ENCODE results near the gene ASRGL1.

ASRGL1 gene

GRCh38 chr11:62420882-62421281 lies 83.6 kb downstream of the ASRGL1 start:
- no CpG with 5 or more reads among the region's 3 CpGs for WGBS (ENCODE audit: extremely low coverage, insufficient coverage, insufficient read length)
- no peaks in the 10 kb centered on the region for H3K36me3 ChIP-seq (ENCODE audit: control insufficient read depth in 1 of 2, insufficient read depth in 2 of 2, low read length in 2 of 2)

DNA sequence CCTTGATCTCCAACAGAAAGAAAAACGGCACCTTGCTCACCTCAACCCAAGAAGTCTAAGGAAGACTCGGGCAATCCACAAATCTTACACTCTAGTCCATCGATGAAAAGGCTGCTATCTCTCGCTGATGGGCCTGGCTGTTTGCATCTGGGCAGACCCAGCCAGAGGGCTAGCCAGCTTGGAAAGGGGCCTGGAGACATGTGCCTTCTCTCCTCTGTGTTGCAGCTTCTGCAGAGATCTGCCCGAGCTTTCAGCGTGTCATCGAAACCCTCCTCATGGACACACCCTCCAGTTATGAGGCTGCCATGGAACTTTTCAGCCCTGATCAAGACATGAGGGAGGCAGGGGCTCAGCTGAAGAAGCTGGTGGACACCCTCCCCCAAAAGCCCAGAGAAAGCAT lies 84.7 kb downstream of the ASRGL1 start:
- H3K18ac ChIP-seq (ENCODE audit: low read length): peak overlapping the region; percentile 41
- DNase-seq: no peak
- H3K27ac ChIP-seq (ENCODE audit: low read depth, low read length): no peak overlapping the region
- peak overlapping the region; percentile 57 for H4K91ac ChIP-seq (ENCODE audit: low read depth, low read length)
- no peak overlapping the region for H4K12ac ChIP-seq (ENCODE audit: low read depth, low read length)
- peak overlapping the region; percentile 13 for H2BK12ac ChIP-seq (ENCODE audit: low read length)
- H2BK120ac ChIP-seq (ENCODE audit: insufficient read depth, low read length, poor library complexity): no peak overlapping the region
- peaks cover 12 to 13% of the 10 kb centered on the region in 2 experiments for H3K4me1 ChIP-seq (ENCODE audit: control insufficient read depth in 1 of 2, insufficient read depth in 2 of 2, low read length in 2 of 2)
- H3K9ac ChIP-seq (ENCODE audit: low read length): no peak overlapping the region
- peaks cover 22% of the 10 kb centered on the region for H3K79me1 ChIP-seq (ENCODE audit: low read length)
- H3K4me2 ChIP-seq (ENCODE audit: low read length): no peak overlapping the region
- H3K36me3 ChIP-seq (ENCODE audit: control insufficient read depth in 1 of 2, insufficient read depth in 2 of 2, low read length in 2 of 2): no peaks in the 10 kb centered on the region
- no peaks in the 10 kb centered on the region for H3K79me2 ChIP-seq (ENCODE audit: control insufficient read depth, insufficient read depth, low read length, poor library complexity)
- no peak overlapping the region for H3K4me3 ChIP-seq (ENCODE audit: low read depth, low read length)
- H3K9me3 ChIP-seq (ENCODE audit: insufficient read depth, low read depth, low read length): no peaks in the 10 kb centered on the region
- H3K27me3 ChIP-seq (ENCODE audit: insufficient read depth, low read length): no peaks in the 10 kb centered on the region
- H3K14ac ChIP-seq (ENCODE audit: low read length): peak overlapping the region; percentile 28
- H2AFZ ChIP-seq (ENCODE audit: insufficient read depth, low read length, poor library complexity): no peak overlapping the region
- no peak overlapping the region for H4K8ac ChIP-seq (ENCODE audit: low read depth, low read length)
- no peak overlapping the region for H2BK5ac ChIP-seq (ENCODE audit: low read depth, low read length, poor library complexity)
- peak overlapping the region; percentile 81 for H2AK5ac ChIP-seq (ENCODE audit: low read length)
- H3K4ac ChIP-seq (ENCODE audit: low read depth, low read length): no peak overlapping the region
- no peak overlapping the region for H3K23ac ChIP-seq (ENCODE audit: low read length)
- WGBS (ENCODE audit: extremely low coverage, insufficient coverage, insufficient read length): no CpG with 5 or more reads among the region's 7 CpGs

More at GRCh38 chr11:62420882-62421281, 83.6 kb downstream of the ASRGL1 start:
- Histone ChIP-seq H2AFZ (ENCODE audit: insufficient read depth, low read length, poor library complexity) (no peak overlapping the region), H3K79me2 (ENCODE audit: control insufficient read depth, insufficient read depth, low read length, poor library complexity) (no peaks in the 10 kb centered on the region), H3K18ac (ENCODE audit: low read length) (no peak overlapping the region), H3K4me2 (ENCODE audit: low read length) (no peak overlapping the region), H4K91ac (ENCODE audit: low read depth, low read length) (no peak overlapping the region), H3K4me1 (ENCODE audit: control insufficient read depth in 1 of 2, insufficient read depth in 2 of 2, low read length in 2 of 2) (peaks cover 11 to 13% of the 10 kb centered on the region in 2 experiments), H3K27me3 (ENCODE audit: insufficient read depth, low read length) (no peaks in the 10 kb centered on the region), H2BK12ac (ENCODE audit: low read length) (peak overlapping the region; percentile 1), H3K27ac (ENCODE audit: low read depth, low read length) (no peak overlapping the region), H4K8ac (ENCODE audit: low read depth, low read length) (no peak overlapping the region), H4K12ac (ENCODE audit: low read depth, low read length) (no peak overlapping the region), H2AK5ac (ENCODE audit: low read length) (no peak overlapping the region), H3K4me3 (ENCODE audit: low read depth, low read length) (no peak overlapping the region), H3K14ac (ENCODE audit: low read length) (no peak overlapping the region), H3K9ac (ENCODE audit: low read length) (no peak overlapping the region), H3K79me1 (ENCODE audit: low read length) (peaks cover 14% of the 10 kb centered on the region), H3K4ac (ENCODE audit: low read depth, low read length) (no peak overlapping the region), H3K23ac (ENCODE audit: low read length) (no peak overlapping the region), H2BK120ac (ENCODE audit: insufficient read depth, low read length, poor library complexity) (no peak overlapping the region), H3K9me3 (ENCODE audit: insufficient read depth, low read depth, low read length) (no peaks in the 10 kb centered on the region), H2BK5ac (ENCODE audit: low read depth, low read length, poor library complexity) (no peak overlapping the region)
- no peak for DNase-seq

DNA sequence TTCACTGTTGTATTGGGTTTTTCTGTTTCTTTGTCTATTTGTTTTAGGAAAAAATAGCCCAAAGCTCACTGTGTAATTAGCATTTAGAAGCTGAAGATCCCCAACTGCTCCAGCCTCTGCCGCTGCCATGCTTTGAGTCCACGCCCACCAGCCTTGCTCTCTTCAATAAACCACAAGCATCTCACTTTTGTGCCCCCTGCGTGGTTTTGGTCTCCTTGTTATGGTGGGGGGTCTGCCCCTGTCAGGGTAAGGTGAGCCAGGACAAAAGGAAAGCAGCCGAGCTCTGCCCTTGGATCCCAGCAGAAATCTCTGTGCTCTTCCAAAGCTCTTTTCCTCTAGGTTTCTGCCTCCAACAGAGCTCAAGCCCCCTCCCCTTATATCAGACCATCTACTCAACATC lies 85.8 kb downstream of the ASRGL1 start:
- DNase-seq: no peak
- no CpG with 5 or more reads among the region's 4 CpGs for WGBS (ENCODE audit: extremely low coverage, insufficient coverage, insufficient read length)
- H4K8ac ChIP-seq (ENCODE audit: low read depth, low read length): no peak overlapping the region

DNA sequence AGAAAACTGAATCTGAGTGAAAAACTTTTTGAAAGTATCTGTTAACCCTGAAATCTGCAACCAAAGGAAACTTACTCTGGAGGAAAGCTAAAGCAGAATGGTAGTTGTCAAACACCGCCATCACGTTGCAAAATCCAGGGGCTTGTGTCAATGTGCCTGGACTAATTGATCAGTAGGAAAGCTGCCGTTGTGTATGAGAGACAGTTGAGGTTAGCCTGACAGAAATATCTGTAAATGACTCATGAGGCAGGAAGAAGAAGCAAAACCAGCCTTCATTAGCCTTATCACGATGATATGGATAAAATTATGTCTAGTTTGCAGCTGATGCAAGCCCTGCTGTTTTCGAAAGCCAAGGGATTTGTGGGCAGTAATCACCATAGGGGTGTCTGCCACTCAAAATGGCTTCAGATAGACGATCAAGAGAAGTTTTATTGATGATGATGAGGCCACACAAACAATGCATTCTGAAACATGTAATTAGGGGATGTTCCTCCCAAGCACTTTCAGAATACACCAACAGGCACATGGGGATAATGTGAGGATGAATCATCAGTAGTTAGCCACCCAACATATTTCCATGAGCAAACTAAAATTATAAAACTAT lies 90.5 kb downstream of the ASRGL1 start:
- no CpG with 5 or more reads among the region's 6 CpGs for WGBS (ENCODE audit: extremely low coverage, insufficient coverage, insufficient read length)
- peak overlapping the region; percentile 79 for H2BK120ac ChIP-seq (ENCODE audit: insufficient read depth, low read length, poor library complexity)

More for the DNA sequence above, 85.8 kb downstream of the ASRGL1 start:
- H3K79me2 ChIP-seq (ENCODE audit: control insufficient read depth, insufficient read depth, low read length, poor library complexity): no peaks in the 10 kb centered on the region
- no peak overlapping the region for H4K12ac ChIP-seq (ENCODE audit: low read depth, low read length)
- no peak overlapping the region for H3K4ac ChIP-seq (ENCODE audit: low read depth, low read length)
- no peaks in the 10 kb centered on the region for H3K27me3 ChIP-seq (ENCODE audit: insufficient read depth, low read length)
- peak overlapping the region; percentile 70 for H4K91ac ChIP-seq (ENCODE audit: low read depth, low read length)
- peak overlapping the region; percentile 45 for H2BK5ac ChIP-seq (ENCODE audit: low read depth, low read length, poor library complexity)
- peak overlapping the region; percentile 73 for H2AK5ac ChIP-seq (ENCODE audit: low read length)
- H3K36me3 ChIP-seq (ENCODE audit: control insufficient read depth in 1 of 2, insufficient read depth in 2 of 2, low read length in 2 of 2): no peaks in the 10 kb centered on the region
- peak overlapping the region; percentile 6 for H2BK120ac ChIP-seq (ENCODE audit: insufficient read depth, low read length, poor library complexity)
- H2AFZ ChIP-seq (ENCODE audit: insufficient read depth, low read length, poor library complexity): no peak overlapping the region
- H2BK12ac ChIP-seq (ENCODE audit: low read length): peak overlapping the region; percentile 75
- H3K79me1 ChIP-seq (ENCODE audit: low read length): peaks cover 29% of the 10 kb centered on the region
- peaks cover 21% of the 10 kb centered on the region in 2 experiments for H3K4me1 ChIP-seq (ENCODE audit: control insufficient read depth in 1 of 2, insufficient read depth in 2 of 2, low read length in 2 of 2)
- H3K9me3 ChIP-seq (ENCODE audit: insufficient read depth, low read depth, low read length): no peaks in the 10 kb centered on the region
- H3K4me2 ChIP-seq (ENCODE audit: low read length): no peak overlapping the region
- H3K27ac ChIP-seq (ENCODE audit: low read depth, low read length): peak overlapping the region; percentile 3
- no peak overlapping the region for H3K9ac ChIP-seq (ENCODE audit: low read length)
- H3K14ac ChIP-seq (ENCODE audit: low read length): peak overlapping the region; percentile 49
- no peak overlapping the region for H3K23ac ChIP-seq (ENCODE audit: low read length)
- H3K4me3 ChIP-seq (ENCODE audit: low read depth, low read length): no peak overlapping the region
- no peak overlapping the region for H3K18ac ChIP-seq (ENCODE audit: low read length)

More for the DNA sequence above, 90.5 kb downstream of the ASRGL1 start:
- H2BK12ac ChIP-seq (ENCODE audit: low read length): peak overlapping the region; percentile 26
- H3K9me3 ChIP-seq (ENCODE audit: insufficient read depth, low read depth, low read length): no peaks in the 10 kb centered on the region
- H4K91ac ChIP-seq (ENCODE audit: low read depth, low read length): peak overlapping the region; percentile 97
- no peak overlapping the region for H2AK5ac ChIP-seq (ENCODE audit: low read length)
- H3K79me2 ChIP-seq (ENCODE audit: control insufficient read depth, insufficient read depth, low read length, poor library complexity): peaks cover 3% of the 10 kb centered on the region
- H2BK5ac ChIP-seq (ENCODE audit: low read depth, low read length, poor library complexity): peak overlapping the region; percentile 80
- no peak overlapping the region for H4K8ac ChIP-seq (ENCODE audit: low read depth, low read length)
- H3K27me3 ChIP-seq (ENCODE audit: insufficient read depth, low read length): no peaks in the 10 kb centered on the region
- no peak overlapping the region for H3K23ac ChIP-seq (ENCODE audit: low read length)
- H3K4me3 ChIP-seq (ENCODE audit: low read depth, low read length): no peak overlapping the region
- H3K4me2 ChIP-seq (ENCODE audit: low read length): peak overlapping the region; percentile 18
- H3K27ac ChIP-seq (ENCODE audit: low read depth, low read length): peak overlapping the region; percentile 98
- H4K12ac ChIP-seq (ENCODE audit: low read depth, low read length): no peak overlapping the region
- H3K36me3 ChIP-seq (ENCODE audit: control insufficient read depth in 1 of 2, insufficient read depth in 2 of 2, low read length in 2 of 2): no peaks in the 10 kb centered on the region
- H3K14ac ChIP-seq (ENCODE audit: low read length): peak overlapping the region; percentile 19
- peak; percentile 37 to 52 for DNase-seq
- H2AFZ ChIP-seq (ENCODE audit: insufficient read depth, low read length, poor library complexity): no peak overlapping the region
- H3K4ac ChIP-seq (ENCODE audit: low read depth, low read length): no peak overlapping the region
- H3K18ac ChIP-seq (ENCODE audit: low read length): no peak overlapping the region
- peaks cover 29 to 30% of the 10 kb centered on the region in 2 experiments for H3K4me1 ChIP-seq (ENCODE audit: control insufficient read depth in 1 of 2, insufficient read depth in 2 of 2, low read length in 2 of 2)
- H3K9ac ChIP-seq (ENCODE audit: low read length): no peak overlapping the region
- H3K79me1 ChIP-seq (ENCODE audit: low read length): peaks cover 53% of the 10 kb centered on the region

Measured in trophoblast cell (in vitro differentiated cells and primary cell).